ENCODE results near the gene TMEM170A.
A peak's percentile ranks its signal among the peaks of the same experiment; 100 is the strongest.
"Not testable (repeated sequence)": the region's sequence is repeated elsewhere in the genome, so short reads cannot be mapped to it uniquely, and the experiment has no call there.

TMEM170A gene

DNA sequence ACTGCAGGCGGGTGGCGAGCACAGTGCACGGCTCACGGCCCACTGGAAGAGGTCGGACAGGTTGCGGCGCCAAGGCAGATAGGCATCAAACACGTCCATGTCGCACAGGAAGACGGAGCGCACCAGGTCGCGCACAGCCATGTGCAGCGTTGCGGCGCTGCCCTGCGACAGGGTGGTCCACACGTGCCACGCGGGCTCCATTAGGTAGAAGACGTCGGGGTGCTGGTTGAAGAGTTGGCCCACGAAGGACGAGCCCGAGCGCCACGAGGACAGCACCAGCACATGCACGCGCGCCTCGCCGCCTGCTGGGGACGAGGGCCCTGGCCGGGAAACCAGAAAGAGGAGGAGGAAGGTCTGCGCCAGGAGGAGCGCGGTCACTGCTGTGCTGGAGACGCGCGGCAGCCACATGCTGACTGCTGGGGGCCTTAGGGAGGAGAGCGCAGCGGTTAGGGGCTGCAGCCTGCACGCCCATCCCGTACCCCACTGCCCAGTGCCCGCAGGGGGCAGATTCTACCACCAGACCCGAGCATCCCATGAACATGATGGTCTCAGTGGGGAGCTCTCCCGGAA lies 15.0 kb upstream of the TMEM170A start:
- DNase-seq (ENCODE audit: low spot score): no peak

GRCh38 chr16:75478480-75479345 lies 14.2 kb upstream of the TMEM170A start:
- no peak for DNase-seq (ENCODE audit: low spot score)

- DNase-seq (ENCODE audit: low spot score): no peak
Observed at GRCh38 chr16:75477680-75478473, 13.4 kb upstream of the TMEM170A start.

DNA sequence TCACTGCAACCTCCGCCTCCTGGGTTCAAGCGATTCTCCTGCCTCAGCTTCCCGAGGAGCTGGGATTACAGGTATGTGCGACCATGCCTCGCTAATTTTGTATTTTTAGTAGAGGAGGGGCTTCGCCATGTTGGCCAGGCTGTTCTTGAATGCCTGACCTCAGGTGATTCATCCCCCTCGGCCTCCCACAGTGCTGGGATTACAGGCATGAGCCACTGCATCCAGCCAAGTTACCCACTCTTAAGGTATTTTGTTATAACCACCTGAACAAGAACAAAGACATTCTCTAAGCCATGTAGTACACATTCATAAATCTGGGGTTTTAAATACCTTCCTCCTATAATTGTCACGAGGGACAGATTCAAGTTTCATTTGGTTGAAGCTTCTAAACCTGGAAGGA lies 12.3 kb upstream of the TMEM170A start:
- no peak for DNase-seq (ENCODE audit: low spot score)

- DNase-seq (ENCODE audit: low spot score): no peak
Observed at GRCh38 chr16:75475420-75475847, 10.9 kb upstream of the TMEM170A start.

DNA sequence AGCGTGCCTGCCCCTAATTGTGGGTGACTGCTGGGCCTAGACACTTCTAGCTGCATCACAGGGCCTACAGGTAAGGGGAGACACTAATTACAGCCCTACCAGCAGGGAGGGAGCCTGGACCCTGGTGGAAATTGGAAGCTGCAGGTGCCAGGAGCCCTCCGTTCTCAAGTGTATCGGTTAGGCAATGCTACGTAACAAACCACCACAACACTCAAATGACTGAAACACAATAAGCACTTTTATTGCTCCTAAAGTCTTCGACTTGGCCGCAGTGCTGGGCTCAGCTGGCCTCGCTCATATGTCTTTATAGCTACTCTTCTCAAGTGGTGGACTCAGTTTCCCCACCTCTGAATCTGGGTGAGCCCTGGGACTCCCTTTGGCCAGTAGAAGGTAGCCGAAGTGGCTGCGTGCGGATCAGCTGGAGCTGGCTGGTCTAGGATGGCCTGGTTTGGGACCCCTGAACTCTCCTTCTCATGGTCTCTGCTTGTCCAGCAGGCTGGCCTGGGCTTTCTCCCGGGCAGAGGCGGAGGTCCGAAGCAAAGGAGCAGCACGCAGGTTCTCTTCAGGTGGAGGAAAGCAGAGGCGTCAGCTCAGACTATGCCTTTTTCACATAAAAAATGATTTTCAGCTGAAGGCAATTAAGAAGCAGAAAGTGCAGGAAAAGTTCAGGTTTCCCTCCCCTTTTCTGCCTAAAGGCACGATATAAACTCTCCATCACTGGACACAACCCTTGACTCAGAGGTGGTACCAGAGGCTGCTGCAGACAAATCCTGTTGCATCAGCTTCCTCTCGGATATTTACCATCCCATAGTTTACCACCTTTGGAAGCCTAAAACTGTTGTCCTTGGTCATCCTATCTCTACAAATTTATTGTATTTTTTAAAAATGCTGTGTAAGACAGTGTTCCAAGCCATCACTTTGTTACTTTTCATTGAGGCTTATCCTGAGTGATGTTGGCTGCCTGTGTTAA lies 8.7 kb upstream of the TMEM170A start:
- DNase-seq (ENCODE audit: low spot score): no peak

DNA sequence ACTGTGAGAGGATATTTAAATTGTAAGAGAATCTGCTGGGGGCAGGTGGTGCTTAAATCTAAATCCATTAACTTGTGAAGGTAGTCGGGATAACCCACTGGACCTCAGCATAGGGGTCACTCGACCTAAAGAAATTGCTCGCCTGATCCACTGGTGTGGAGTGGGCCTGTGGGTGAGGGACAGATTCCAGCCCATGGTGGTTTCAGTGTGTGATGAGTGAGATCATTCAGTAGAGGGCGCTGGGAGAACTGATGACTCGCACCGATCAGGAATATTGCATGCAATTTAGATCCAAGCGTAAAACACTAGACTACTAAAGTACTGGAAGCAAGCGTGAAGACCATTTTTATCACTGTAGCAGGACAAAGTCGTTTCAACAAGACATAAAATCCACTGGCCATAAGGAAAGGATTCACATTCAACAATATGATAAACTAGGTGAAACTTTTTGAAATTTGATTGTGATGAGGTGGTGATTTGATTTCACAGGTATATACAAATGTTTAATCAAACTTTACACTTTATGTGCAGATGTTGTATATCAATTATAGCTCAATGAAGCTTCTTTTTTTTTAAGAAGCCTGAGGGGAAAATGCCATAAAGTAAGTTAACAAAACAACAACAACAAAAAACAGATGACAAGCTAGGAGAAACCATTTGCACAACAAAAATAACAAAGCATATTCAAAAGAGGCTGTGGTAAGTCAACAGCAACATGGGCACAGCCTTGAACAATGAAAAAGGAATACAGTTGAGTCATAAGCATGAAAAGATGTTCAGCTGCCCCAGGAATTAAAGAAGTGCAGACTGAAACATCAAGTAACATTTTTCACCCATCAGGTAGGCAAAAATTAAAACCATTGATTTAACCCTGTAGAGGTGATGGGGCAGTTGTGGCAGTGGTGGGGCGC lies 7.5 kb upstream of the TMEM170A start:
- peak; percentile 63 for DNase-seq (ENCODE audit: low spot score)

DNA sequence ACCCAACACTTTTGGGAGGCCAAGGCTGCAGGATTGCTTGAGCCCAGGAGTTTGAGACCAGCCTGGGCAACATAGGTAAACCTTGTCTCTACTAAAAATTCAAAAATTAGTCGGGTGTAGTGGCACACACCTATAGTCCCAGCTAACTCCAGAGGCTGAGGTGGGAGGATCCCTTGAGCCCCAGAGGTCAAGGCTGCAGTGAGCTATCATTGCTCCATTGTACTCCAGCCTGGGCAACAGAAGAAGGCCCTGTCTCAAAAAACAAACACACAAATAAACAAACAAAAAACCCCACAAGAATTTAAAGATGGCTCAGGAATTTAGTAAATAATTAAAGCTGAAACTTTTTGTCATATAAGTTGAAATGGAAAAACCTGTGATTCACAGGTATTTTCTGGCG lies 2.3 kb upstream of the TMEM170A start:
- DNase-seq (ENCODE audit: low spot score): no peak

- DNase-seq (ENCODE audit: low spot score): peak; percentile 53
Observed at GRCh38 chr16:75463389-75464121, 934 bp downstream of the TMEM170A start.

DNA sequence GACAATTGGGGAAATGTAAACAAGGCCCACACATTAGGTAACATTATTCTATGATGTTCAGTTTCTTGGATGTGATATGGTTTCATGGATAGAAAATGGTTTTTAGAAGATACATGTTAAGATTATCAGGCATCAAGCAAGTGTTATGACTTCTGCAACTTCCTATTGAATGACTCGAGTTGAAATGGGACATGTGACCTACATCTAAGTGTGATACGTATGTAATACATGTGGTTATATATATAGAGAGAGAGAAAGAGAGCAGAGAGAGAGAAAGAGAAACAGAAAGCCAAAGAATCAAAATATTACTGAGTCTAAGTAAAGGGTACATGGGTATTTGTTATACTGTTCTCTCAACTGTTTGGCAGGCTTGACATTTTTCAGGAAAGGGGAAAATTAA lies 1.7 kb downstream of the TMEM170A start:
- peak; percentile 68 for DNase-seq (ENCODE audit: low spot score)

GRCh38 chr16:75461575-75461974 lies 2.9 kb downstream of the TMEM170A start:
- DNase-seq (ENCODE audit: low spot score): no peak

- no peak for DNase-seq (ENCODE audit: low spot score)
Observed at GRCh38 chr16:75460446-75460845, 4.0 kb downstream of the TMEM170A start.

DNA sequence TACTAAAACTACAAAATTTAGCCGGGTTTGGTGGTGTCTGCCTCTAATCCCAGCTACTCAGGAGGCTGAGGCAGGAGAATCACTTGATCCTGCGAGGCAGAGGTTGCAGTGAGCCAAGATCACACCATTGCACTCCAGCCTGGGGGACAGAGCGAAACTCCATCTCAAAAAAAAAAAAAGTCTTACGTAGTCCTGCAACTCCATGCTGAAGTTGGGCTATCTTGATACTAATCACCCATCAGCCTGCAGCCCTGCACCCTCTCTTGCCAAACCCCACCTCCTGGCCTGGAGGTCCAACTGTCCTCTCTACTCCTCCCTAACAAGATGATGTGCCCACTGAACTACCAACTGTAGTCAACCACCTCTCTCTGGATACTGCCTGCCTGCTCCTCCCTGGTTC lies 4.8 kb downstream of the TMEM170A start:
- no peak for DNase-seq (ENCODE audit: low spot score)

DNA sequence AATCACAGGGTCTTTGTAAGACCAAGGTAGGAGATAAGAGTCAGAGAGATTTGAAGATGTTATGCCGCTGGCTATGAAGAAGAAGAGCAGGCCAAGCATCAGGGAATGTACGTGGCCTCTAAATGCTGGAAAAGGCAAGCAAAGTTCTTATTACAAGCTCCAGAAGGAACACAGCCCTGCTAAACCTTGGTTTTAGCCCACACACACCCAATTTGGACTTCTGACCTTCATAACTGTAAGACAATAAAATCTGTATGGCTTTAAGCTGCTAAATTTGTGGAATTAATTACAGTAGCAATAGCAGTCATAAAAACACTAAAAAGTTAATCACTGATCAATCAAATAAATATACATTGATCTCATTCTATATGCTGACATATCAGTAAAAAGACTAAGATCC lies 6.0 kb downstream of the TMEM170A start:
- DNase-seq (ENCODE audit: low spot score): no peak

DNA sequence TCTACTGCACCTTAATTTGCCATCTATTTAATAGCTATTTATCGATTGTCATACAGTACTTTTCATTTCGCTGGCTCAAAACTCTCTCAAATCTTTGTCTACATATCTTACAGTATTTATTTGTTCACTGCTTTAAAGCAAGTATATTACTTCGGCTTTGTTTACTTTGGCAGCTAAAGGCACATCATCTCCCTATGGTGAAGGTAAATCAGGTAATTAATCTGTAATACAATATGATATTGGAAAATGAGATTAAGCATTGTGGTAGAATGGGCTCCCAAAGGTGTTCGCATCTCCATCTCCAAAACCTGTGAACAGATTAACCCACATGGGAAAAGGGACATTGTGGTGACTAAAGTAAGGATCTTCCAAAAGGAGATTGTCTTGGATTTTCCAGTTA lies 6.5 kb downstream of the TMEM170A start:
- DNase-seq (ENCODE audit: low spot score): no peak

GRCh38 chr16:75457485-75458021 lies 6.9 kb downstream of the TMEM170A start:
- no peak for DNase-seq (ENCODE audit: low spot score)

- DNase-seq (ENCODE audit: low spot score): no peak
Observed at GRCh38 chr16:75456971-75457370, 7.5 kb downstream of the TMEM170A start.

GRCh38 chr16:75456486-75456885 lies 8.0 kb downstream of the TMEM170A start:
- not testable (repeated sequence) for DNase-seq (ENCODE audit: low spot score)

GRCh38 chr16:75455677-75456076 lies 8.8 kb downstream of the TMEM170A start:
- DNase-seq (ENCODE audit: low spot score): no peak
